Measurements from ENCODE around the gene ERCC3. TPM values are rescaled to one million over a fixed set of nuclear protein-coding genes. Genes with fewer than 3 reads are reported as not detected.

Gene ERCC3
- total RNA-seq, 1 experiment from 2014 or later: 60.8 TPM

- Histone ChIP-seq H2AFZ (ENCODE audit: low read length) (no peak overlapping the region), H3K27me3 (ENCODE audit: insufficient read depth, low read length) (no peaks in the 10 kb centered on the region; the same call in 1 of the 2 replicates), H3K56ac (ENCODE audit: insufficient read length, low read depth, low read length) (no peak overlapping the region), H3K79me1 (ENCODE audit: insufficient read depth, low read depth, low read length, poor library complexity, severe bottlenecking) (no peaks in the 10 kb centered on the region), H3K14ac (ENCODE audit: insufficient read depth, low read length) (no peak overlapping the region), H2BK12ac (ENCODE audit: insufficient read length, low read depth, low read length) (no peak overlapping the region), H3K79me2 (ENCODE audit: insufficient read depth, low read length) (no peaks in the 10 kb centered on the region), H2BK5ac (ENCODE audit: insufficient read length, low read length) (no peak overlapping the region), H2BK120ac (ENCODE audit: low read depth, low read length, poor library complexity, severe bottlenecking) (no peak overlapping the region), H2BK15ac (ENCODE audit: low read depth, low read length) (no peak overlapping the region), H3K4me2 (ENCODE audit: insufficient read depth, insufficient read length, low read length) (peak overlapping the region; percentile 75), H3K9ac (ENCODE audit: extremely low read depth, insufficient read length, low read length) (no peak overlapping the region), H2AK5ac (ENCODE audit: insufficient read length, low read length) (no peak overlapping the region), H3K4me1 (ENCODE audit: insufficient read depth, low read length) (no peaks in the 10 kb centered on the region), H4K20me1 (ENCODE audit: control insufficient read depth, insufficient read depth, insufficient read length) (no peaks in the 10 kb centered on the region), H4K5ac (ENCODE audit: insufficient read length, low read depth, low read length) (no peak overlapping the region), H3K9me3 (ENCODE audit: control insufficient read depth, low read depth, low read length) (no peaks in the 10 kb centered on the region), H3K23ac (ENCODE audit: insufficient read length, low read depth, low read length) (no peak overlapping the region), H3T11ph (ENCODE audit: low read length) (no peak overlapping the region), H3K23me2 (ENCODE audit: insufficient read length, low read depth, low read length, poor library complexity, severe bottlenecking) (peaks cover 12% of the 10 kb centered on the region), H2BK20ac (ENCODE audit: low read depth, low read length, poor library complexity, severe bottlenecking) (no peak overlapping the region), H3K4ac (ENCODE audit: low read depth, low read length) (no peak overlapping the region), H3K18ac (ENCODE audit: insufficient read length, low read depth, low read length) (no peak overlapping the region), H4K8ac (replicated peaks; ENCODE audit: insufficient read length, low read depth, low read length) (no peak overlapping the region), H4K91ac (ENCODE audit: insufficient read length, low read depth, low read length) (no peak overlapping the region), H3K27ac (ENCODE audit: insufficient read length, low read depth, low read length) (no peak overlapping the region)
- peaks cover 0 to 8% (median 0%) of the 10 kb centered on the region in 3 experiments; a peak in 4 of 7 replicates for H3K36me3 Mint-ChIP-seq (ENCODE audit: insufficient read depth in 1 of 3, low read depth in 3 of 3)
- H3K4me1 Mint-ChIP-seq: peaks cover 13% of the 10 kb centered on the region in 2 experiments
- peaks cover 6 to 7% of the 10 kb centered on the region in 2 experiments; a peak in 3 of 5 replicates for H3K9me3 Mint-ChIP-seq
- peaks cover 58% of the 10 kb centered on the region for H3K27me3 Mint-ChIP-seq (ENCODE audit: low read depth)
- no peak overlapping the region for H3K27ac Mint-ChIP-seq
- TF ChIP-seq CTCF (conservative IDR thresholded peaks at IDR 0.05): no peak
- H3K4me3 Mint-ChIP-seq: peak overlapping the region; percentile 77 to 95
- peak; percentile 67 for DNase-seq
- WGBS (ENCODE audit: extremely low coverage, insufficient read length, low lambda C conversion rate): no CpG with 5 or more reads among the region's 14 CpGs
These were observed 76.2 kb downstream of the ERCC3 start for GRCh38 chr2:127217470-127218325.
